ENCODE results near the gene GTPBP10.
"Not testable (repeated sequence)": the region's sequence is repeated elsewhere in the genome, so short reads cannot be mapped to it uniquely, and the experiment has no call there.

GTPBP10 gene

GRCh38 chr7:90313907-90314306, 32.6 kb upstream of the GTPBP10 start:
- TF ChIP-seq, protein P1, sequence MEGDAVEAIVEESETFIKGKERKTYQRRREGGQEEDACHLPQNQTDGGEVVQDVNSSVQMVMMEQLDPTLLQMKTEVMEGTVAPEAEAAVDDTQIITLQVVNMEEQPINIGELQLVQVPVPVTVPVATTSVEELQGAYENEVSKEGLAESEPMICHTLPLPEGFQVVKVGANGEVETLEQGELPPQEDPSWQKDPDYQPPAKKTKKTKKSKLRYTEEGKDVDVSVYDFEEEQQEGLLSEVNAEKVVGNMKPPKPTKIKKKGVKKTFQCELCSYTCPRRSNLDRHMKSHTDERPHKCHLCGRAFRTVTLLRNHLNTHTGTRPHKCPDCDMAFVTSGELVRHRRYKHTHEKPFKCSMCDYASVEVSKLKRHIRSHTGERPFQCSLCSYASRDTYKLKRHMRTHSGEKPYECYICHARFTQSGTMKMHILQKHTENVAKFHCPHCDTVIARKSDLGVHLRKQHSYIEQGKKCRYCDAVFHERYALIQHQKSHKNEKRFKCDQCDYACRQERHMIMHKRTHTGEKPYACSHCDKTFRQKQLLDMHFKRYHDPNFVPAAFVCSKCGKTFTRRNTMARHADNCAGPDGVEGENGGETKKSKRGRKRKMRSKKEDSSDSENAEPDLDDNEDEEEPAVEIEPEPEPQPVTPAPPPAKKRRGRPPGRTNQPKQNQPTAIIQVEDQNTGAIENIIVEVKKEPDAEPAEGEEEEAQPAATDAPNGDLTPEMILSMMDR (IDR thresholded peaks at IDR 0.05; ENCODE audit: low read depth, low read length), result no peak

DNA sequence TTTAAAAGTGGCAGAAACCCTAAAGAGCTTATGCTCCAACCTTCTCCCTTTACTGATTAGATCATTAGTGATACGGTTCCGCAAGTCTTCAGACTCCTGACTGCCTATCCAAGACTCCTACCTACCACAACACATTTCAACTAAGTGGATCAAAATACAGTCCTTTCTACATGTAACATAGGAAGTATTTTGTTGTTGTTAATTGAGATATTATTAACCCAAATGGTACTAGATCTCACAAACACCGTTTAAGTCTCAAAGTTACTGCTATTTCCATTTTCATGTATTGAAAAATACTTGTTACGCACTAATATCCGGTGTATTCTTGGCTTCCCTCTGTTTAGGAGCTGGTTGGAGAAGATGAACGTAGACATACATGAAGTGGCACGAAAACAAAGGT, 26.5 kb upstream of the GTPBP10 start:
- TF ChIP-seq, protein P1 (IDR thresholded peaks at IDR 0.05; ENCODE audit: low read depth, low read length), result no peak
- no peak overlapping the region for H3K4me3 ChIP-seq (ENCODE audit: low read depth, low read length)

More at GRCh38 chr7:90313907-90314306, 32.6 kb upstream of the GTPBP10 start:
- H3K4me3 ChIP-seq (ENCODE audit: low read depth, low read length), result no peak overlapping the region

GRCh38 chr7:90320418-90320800, 26.1 kb upstream of the GTPBP10 start:
- no peak overlapping the region for H3K4me3 ChIP-seq (ENCODE audit: low read depth, low read length)
- TF ChIP-seq, protein P1 (IDR thresholded peaks at IDR 0.05; ENCODE audit: low read depth, low read length), result no peak

DNA sequence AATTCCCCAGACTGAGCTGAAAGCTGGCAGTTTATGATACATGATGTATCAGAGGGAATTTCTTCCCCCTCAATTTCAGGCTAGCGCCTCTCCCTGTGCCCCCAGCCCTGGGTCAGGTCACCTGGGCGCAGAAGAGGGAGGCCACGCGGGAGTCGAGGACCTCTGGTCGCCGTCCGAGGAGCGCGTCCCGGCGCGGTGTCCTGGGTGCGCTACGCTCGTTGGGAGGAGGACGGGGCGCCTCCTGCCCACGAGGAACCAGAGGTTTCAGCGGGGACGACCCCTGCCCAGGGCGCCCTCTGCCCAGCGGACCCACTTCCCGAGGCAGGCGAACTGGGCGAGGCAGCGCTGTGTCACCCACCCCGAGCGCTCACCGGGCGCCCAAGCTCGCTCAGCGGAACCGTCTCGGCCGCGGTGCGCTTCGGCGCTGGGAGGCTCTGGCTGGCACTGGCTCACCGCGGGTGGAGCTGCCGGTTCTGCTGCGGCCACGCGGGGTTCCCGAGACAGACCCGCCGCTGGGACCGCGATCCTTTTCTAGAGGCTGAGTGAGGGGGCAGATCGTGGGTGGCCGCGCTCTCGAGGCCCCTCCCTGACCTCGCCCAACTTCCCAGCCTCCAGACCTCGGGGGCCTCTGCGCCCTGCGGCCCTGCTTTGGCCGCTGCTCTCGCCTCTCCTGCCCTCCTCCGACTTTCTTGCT, 25.6 kb upstream of the GTPBP10 start, which contains the start of gene FAM237B:
FAM237B (minus strand) TSS at position 504 of the 694 bp plus-strand sequence. CDS start 1,556 bp downstream, outside the sequence.
- TF ChIP-seq, protein P1 (IDR thresholded peaks at IDR 0.05; ENCODE audit: low read depth, low read length), result no peak
- H3K4me3 ChIP-seq (ENCODE audit: low read depth, low read length), result no peak within 1 kb of the TSS

DNA sequence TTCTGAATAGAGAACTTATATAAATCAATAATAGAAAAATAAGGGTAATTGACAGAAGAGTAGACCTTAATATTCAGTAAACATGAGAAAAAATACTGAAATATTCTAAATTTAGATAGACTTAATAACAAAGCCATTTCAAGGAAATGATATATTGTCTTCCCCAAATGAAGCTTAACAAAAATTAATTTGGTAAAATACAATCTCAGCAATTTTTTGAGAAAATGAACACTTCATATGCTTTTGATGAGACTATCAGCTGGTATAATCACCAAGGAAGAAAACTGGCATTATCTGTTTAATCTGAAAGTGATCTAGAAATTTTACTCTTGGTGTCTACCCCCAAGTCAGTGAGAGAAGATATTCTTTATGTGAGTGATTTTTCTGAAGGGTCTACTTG, 23.7 kb upstream of the GTPBP10 start:
- TF ChIP-seq, protein P1 (IDR thresholded peaks at IDR 0.05; ENCODE audit: low read depth, low read length), result no peak
- no peak overlapping the region for H3K4me3 ChIP-seq (ENCODE audit: low read depth, low read length)

DNA sequence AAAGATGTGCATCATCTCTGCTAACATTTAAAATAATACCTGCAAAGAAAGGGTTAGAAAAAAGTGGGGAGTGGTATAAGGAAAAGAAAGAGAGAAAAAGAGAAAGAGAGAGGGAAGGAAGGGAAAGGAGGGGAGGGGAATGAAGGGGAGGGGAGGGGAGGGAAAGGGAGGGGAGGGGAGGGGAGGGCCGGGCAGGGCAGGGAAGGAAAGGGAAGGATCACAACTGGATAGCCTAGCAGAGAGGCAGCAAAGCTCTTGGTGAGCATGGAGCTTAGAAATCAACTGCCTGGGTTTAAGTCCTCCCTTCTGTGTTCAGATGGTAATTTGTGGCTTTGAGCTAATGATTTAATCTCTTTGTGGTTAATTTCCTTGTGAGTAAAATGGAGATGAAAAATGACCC, 20.0 kb upstream of the GTPBP10 start:
- H3K4me3 ChIP-seq (ENCODE audit: low read depth, low read length), result no peak overlapping the region
- TF ChIP-seq, protein P1 (IDR thresholded peaks at IDR 0.05; ENCODE audit: low read depth, low read length), result no peak

GRCh38 chr7:90334193-90334843, 12.2 kb upstream of the GTPBP10 start:
- H3K4me3 ChIP-seq (ENCODE audit: low read depth, low read length), result no peak overlapping the region
- TF ChIP-seq, protein P1 (IDR thresholded peaks at IDR 0.05; ENCODE audit: low read depth, low read length), result no peak

GRCh38 chr7:90334926-90335325, 11.6 kb upstream of the GTPBP10 start:
- H3K4me3 ChIP-seq (ENCODE audit: low read depth, low read length), result not testable (repeated sequence)
